GM19193 (cell line): ENCODE data around the gene FAM185A.
A peak's percentile ranks its signal among the peaks of the same experiment; 100 is the strongest.

Source experiments
- POLR2A ChIP-seq: IDR thresholded peaks from 4 replicates; pipeline ENCODE4 v1.6.1; 2011; ENCODE audit not compliant: insufficient read depth, insufficient read length; ENCODE audit errors: extremely low read depth

Gene FAM185A

DNA sequence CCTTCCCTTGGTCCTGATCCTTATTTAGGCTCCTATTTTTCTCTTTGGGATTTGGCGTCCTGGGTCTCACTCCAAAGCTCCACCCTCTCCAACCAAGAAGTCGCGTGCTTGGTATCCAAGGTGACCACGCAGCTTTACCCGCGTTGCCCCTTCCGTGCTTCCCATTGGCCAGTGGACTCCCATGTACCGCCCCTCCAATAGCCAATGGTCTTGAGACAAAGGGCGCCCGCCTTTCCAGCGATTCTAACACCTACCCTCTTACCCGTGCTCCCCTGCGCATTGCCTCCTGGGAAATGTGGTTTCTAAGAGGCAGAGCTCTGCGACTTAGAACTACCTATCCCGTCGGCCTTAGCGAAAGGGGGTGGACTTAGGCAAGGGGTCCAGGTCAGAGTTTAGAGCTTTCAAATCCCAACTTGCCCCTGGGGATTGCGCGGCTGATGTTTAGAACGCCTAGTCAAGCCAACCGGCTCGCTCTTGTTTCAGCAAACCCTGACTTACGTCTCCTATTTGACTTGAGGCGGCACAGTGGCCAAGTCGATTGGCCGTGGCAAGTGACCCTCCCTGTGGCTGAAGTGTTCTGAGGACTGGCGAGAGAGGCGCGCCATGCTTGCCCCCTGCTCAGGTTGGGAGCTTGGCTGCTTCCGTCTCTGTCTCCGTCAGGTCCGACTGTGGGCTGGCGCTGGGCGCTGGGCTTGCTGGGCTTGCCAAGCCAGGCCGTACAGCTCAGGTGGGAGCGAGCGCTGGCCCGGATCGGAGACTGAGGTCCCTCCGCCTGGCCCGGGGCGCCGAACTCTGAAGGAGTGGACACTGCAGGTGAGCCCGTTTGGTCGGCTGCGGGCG lies at the start of gene FAM185A:
Gene FAM185A, plus strand, starts transcription at position 395 of the 840 bp plus-strand sequence. Its CDS starts 209 bp downstream, at position 604.
- peak; percentile 53 for TF ChIP-seq POLR2A

DNA sequence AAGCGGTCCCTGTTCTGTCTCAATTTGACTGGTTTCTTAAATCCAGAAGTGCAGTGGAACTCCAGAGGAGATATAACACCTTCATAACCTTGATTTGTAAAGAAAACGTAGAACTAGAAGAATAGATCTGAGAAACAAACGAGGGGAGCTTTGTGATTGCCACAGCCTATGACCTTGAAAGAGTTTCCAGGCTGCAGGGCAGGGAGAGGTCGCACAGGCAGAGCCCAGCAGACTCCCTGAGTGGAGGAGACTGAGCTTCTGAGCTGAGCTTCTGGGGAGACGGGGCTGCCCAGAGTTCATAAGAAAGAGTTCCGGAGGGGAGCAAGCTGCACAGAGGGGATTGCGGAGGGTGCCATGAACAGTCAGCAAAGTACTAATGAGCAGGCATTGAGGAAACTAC lies 57.8 kb downstream of the FAM185A start:
- TF ChIP-seq POLR2A, result no peak

DNA sequence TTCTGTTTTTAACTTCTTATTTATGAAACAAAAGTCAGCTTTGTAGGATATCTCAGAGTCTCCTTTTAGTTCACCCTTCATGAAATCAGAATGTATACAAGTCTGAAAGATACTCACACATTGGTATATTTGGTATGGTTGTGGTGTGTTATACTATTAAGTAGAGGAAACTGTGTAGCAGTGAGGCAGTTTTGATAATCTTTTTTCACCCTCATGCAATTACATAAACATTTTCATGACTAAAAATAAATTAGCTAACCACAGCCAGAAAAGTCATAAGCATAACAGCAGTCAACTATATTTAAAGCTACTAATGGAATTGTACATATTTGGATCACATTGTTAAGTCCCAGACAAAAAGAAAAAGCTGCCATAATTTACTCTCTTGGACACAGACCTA lies 62.1 kb downstream of the FAM185A start:
- TF ChIP-seq POLR2A, result no peak

- no peak for TF ChIP-seq POLR2A
Observed at GRCh38 chr7:102811942-102812678, 63.3 kb downstream of the FAM185A start.

- no peak for TF ChIP-seq POLR2A
Observed at GRCh38 chr7:102813191-102814024, 64.6 kb downstream of the FAM185A start.

GRCh38 chr7:102814025-102814471 lies 65.2 kb downstream of the FAM185A start:
- TF ChIP-seq POLR2A, result no peak

- no peak for TF ChIP-seq POLR2A
Observed at GRCh38 chr7:102817616-102818573, 69.1 kb downstream of the FAM185A start.

- TF ChIP-seq POLR2A, result no peak
Observed at GRCh38 chr7:102819151-102819550, 70.4 kb downstream of the FAM185A start.

GRCh38 chr7:102821994-102822747 lies 73.4 kb downstream of the FAM185A start:
- TF ChIP-seq POLR2A, result no peak

DNA sequence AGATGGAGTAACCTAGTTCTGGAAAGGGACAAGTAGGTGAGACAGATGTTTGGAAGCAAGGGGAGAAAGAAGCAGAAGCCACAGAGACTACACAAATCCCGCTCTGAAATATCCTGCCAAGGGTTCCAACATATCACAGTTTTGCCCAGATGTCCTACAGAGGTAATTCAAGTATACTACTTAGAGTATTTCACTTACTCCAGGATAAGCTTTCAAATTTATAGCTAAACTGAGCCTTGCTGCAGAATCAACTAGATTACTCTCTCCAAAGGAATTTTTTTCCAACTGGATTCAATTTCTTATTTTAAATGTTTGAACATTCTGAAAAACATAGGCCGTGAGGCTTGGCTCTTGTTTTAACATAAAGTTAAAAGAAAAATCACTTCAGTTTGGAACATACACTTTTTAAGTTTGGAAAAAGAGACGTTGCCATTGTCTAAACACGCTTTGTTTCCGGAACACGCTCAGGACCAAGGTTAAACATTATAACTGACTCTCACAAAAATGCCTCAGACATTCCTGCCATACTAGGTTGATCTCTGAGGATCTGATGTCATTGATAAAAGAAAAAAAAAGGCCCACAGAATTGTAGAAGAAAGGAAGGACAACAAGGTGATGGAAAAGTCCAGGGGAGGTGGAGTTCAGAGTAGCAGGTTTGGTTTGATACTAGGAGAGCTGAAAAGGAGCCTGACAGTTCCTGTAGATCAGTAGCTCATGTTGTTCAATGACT lies 74.8 kb downstream of the FAM185A start:
- no peak for TF ChIP-seq POLR2A

- TF ChIP-seq POLR2A, result no peak
Observed at GRCh38 chr7:102828286-102828685, 79.5 kb downstream of the FAM185A start.

GRCh38 chr7:102829075-102829474 lies 80.3 kb downstream of the FAM185A start:
- no peak for TF ChIP-seq POLR2A

GRCh38 chr7:102830197-102830596 lies 81.4 kb downstream of the FAM185A start:
- TF ChIP-seq POLR2A, result no peak

GRCh38 chr7:102832674-102833073 lies 83.9 kb downstream of the FAM185A start:
- no peak for TF ChIP-seq POLR2A
